ENCODE measurements around the gene AP3D1. TPM values are rescaled to one million over a fixed set of nuclear protein-coding genes. Genes with fewer than 3 reads are reported as not detected.
A peak's percentile ranks its signal among the peaks of the same experiment; 100 is the strongest.

The AP3D1 gene
- total and polyA plus RNA-seq, 9 of the 15 experiments (the other 6 are each of a cell fraction or from before 2014, with no cell fraction given): 1.2 to 86.1 (median 35.9) TPM

DNA sequence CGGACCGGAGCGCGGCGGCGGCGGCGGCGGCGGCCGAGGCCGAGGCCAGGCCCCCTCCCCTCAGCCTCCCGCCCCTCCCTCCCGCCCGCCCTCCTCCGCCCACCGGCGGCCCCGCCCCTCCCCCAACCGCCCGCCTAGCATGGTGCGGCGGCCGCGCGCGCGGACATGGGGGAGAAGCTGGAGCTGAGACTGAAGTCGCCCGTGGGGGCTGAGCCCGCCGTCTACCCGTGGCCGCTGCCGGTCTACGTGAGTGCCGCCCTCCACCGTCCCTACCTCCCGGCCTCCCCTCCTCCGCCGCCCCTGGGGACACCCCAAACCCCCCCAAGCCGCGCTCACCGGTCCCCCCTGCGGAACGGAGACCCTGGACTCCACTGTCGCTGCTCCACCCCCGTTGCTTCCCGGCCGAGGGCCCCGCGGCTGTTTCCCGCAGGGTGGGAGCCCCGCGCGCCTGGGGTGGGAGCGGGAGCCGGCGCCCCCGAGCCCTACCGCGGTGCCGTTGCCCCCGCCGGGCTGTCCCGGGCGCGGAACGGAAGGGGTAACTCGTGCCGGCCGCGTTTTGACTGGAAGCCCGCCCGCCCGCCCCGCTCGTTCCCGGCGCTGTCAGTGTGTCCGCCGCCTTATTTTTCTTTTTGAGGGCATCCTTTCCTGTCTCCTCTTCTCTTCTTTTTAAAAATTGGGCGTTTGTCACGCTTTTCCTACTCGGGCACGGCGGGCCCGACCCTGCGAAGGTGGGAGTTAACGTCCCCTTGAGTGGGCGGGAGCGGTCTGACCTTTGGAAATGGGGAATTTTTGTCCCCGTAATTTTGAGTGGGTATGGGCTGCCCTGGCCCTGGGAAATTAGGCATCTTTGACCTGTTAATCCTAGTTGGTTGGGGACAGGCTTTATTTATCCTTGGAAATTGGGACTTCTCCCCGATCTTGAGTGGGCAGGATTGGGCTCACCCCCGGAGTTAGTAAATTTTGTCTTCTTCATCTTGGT, 12.9 kb upstream of the AP3D1 start (continued):
- TF ChIP-seq, protein P1, sequence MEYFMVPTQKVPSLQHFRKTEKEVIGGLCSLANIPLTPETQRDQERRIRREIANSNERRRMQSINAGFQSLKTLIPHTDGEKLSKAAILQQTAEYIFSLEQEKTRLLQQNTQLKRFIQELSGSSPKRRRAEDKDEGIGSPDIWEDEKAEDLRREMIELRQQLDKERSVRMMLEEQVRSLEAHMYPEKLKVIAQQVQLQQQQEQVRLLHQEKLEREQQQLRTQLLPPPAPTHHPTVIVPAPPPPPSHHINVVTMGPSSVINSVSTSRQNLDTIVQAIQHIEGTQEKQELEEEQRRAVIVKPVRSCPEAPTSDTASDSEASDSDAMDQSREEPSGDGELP (CRISPR knock-in tag; IDR thresholded peaks at IDR 0.05; ENCODE audit: borderline replicate concordance): no peak
- TF ChIP-seq CCNT2 (IDR thresholded peaks at IDR 0.05; ENCODE audit: borderline replicate concordance, extremely low read depth, insufficient read length, low read depth, low read length): peak; percentile 26

DNA sequence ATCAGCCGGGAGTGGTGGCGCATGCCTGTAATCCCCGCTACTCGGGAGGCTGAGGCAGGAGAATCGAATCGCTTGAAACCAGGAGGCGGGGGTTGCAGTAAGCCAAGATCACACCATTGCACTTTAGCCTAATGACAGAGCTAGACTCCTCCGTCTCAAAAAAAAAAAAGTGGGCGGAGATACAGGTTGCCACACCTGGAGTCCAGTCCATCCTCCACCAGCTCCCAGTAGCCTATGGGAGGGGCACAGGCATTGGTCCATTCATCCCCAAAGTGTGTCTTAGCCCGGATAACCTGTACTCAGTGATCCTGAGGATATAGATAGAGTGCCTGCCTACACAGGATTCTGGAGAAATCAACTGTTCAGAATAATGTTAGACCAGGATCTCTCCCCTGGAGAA, 9.0 kb upstream of the AP3D1 start:
- DNase-seq (ENCODE audit: extremely low read depth in 1 of 4, low spot score in 3 of 4) (no peak), FAIRE-seq (no peak), ATAC-seq (no peak)
- H2AFZ ChIP-seq (ENCODE audit: low read depth, low read length): no peak overlapping the region
- peaks cover 21% of the 10 kb centered on the region for H3K79me2 ChIP-seq (ENCODE audit: control insufficient read depth, insufficient read depth, low read length)
- H3K36me3 ChIP-seq (ENCODE audit: control insufficient read depth, insufficient read depth, low read length): no peaks in the 10 kb centered on the region
- no peak overlapping the region for H3K27ac ChIP-seq (ENCODE audit: extremely low read depth, low read depth, low read length)
- peaks cover 1% of the 10 kb centered on the region; the same call in 1 of the 2 replicates for H4K20me1 ChIP-seq (replicated peaks; ENCODE audit: control insufficient read depth, insufficient read depth, low read length)
- ChIA-PET CTCF (ENCODE audit: low intra/inter-chr PET ratio) (no interaction called here), POLR2A (interaction anchor here (1.0 kb wide), 1 partner anchor 11 kb away, joined by 3 read pairs; no protein-coding TSS in a partner anchor)
- WGBS (ENCODE audit: insufficient coverage, low coverage, missing lambda C conversion rate): 89% methylated on average over 8 of the region's 10 CpGs
- no peak overlapping the region for H3K4me2 ChIP-seq (ENCODE audit: insufficient read depth, low read length)
- H3K4me3 ChIP-seq: no peak overlapping the region
- no peaks in the 10 kb centered on the region for H3K9me3 ChIP-seq (replicated peaks; ENCODE audit: control insufficient read depth, insufficient read depth, low read depth, low read length)
- no peak overlapping the region for H3K9ac ChIP-seq (ENCODE audit: insufficient read depth in 1 of 2, low read depth in 2 of 2, low read length in 2 of 2)
- in situ Hi-C loops (cut with MboI): no loop called here
- peaks cover 20 to 44% of the 10 kb centered on the region in 2 experiments; a peak in 4 of 5 replicates for H3K4me1 ChIP-seq (replicated peaks in 1 of 2; ENCODE audit: control insufficient read depth in 2 of 2, insufficient read depth in 2 of 2, low read length in 2 of 2)
- TF ChIP-seq TAF15 (IDR thresholded peaks at IDR 0.05; ENCODE audit: low read depth, low read length) (no peak), MTF1 (CRISPR knock-in tag; IDR thresholded peaks at IDR 0.05; ENCODE audit: borderline replicate concordance) (no peak), NR3C1 (CRISPR knock-in tag; IDR thresholded peaks at IDR 0.05) (no peak), SMARCE1 (IDR thresholded peaks at IDR 0.05) (no peak), ARNT (IDR thresholded peaks at IDR 0.05) (no peak), SMARCC2 (IDR thresholded peaks at IDR 0.05; ENCODE audit: low read depth) (no peak)
- TF ChIP-seq, protein P2, sequence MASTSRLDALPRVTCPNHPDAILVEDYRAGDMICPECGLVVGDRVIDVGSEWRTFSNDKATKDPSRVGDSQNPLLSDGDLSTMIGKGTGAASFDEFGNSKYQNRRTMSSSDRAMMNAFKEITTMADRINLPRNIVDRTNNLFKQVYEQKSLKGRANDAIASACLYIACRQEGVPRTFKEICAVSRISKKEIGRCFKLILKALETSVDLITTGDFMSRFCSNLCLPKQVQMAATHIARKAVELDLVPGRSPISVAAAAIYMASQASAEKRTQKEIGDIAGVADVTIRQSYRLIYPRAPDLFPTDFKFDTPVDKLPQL (IDR thresholded peaks at IDR 0.05; ENCODE audit: extremely low read depth, insufficient read length): no peak
- TF ChIP-seq, protein P3, sequence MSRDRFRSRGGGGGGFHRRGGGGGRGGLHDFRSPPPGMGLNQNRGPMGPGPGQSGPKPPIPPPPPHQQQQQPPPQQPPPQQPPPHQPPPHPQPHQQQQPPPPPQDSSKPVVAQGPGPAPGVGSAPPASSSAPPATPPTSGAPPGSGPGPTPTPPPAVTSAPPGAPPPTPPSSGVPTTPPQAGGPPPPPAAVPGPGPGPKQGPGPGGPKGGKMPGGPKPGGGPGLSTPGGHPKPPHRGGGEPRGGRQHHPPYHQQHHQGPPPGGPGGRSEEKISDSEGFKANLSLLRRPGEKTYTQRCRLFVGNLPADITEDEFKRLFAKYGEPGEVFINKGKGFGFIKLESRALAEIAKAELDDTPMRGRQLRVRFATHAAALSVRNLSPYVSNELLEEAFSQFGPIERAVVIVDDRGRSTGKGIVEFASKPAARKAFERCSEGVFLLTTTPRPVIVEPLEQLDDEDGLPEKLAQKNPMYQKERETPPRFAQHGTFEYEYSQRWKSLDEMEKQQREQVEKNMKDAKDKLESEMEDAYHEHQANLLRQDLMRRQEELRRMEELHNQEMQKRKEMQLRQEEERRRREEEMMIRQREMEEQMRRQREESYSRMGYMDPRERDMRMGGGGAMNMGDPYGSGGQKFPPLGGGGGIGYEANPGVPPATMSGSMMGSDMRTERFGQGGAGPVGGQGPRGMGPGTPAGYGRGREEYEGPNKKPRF (IDR thresholded peaks at IDR 0.05; ENCODE audit: low read depth, low read length): no peak
- H3K27me3 ChIP-seq (ENCODE audit: control insufficient read depth in 2 of 2, insufficient read depth in 2 of 2, low read length in 2 of 2): no peaks in the 10 kb centered on the region
- no peaks in the 10 kb centered on the region for H3K9me1 ChIP-seq (ENCODE audit: control insufficient read depth, insufficient read depth, low read length)
- intact Hi-C loops (cut with micrococcal nuclease): loop anchor here (10.0 kb wide), 1 partner anchor 104 kb away; no protein-coding TSS in a partner anchor
- no TSS peak for BruUV-seq (replicated peaks)
